Right cardiac atrium (tissue), 5 donors: Measurements from ENCODE around the gene COLEC11. TPM values are rescaled to one million over a fixed set of nuclear protein-coding genes. Genes with fewer than 3 reads are reported as not detected.
"Not testable (repeated sequence)": the region's sequence is repeated elsewhere in the genome, so short reads cannot be mapped to it uniquely, and the experiment has no call there.

Experiments
- ATAC-seq, 2 donors: fragments of 200-7000 bp; cut with Tn5 transposase; one replicate each; pipeline versions ENCODE4 v1.8.0 to v1.9.1; 2020; ENCODE audit warnings: moderate library complexity in 2 of 2, mild to moderate bottlenecking in 1 of 2
- DNase-seq, 3 donors: peaks; one replicate each; pipeline ENCODE4 v3.0.0-alpha.2; 2020
- H3K27ac ChIP-seq: one replicate; pipeline ENCODE4 v1.5.1; 2013; ENCODE audit warnings: mild to moderate bottlenecking, low read length, control low read depth, moderate library complexity
- H3K27me3 ChIP-seq: one replicate; pipeline ENCODE4 v1.6.1; 2013; ENCODE audit not compliant: control insufficient read depth, insufficient read depth
- H3K4me1 ChIP-seq: one replicate; pipeline ENCODE4 v1.6.1; 2013; ENCODE audit warnings: low read length; ENCODE audit not compliant: control insufficient read depth, insufficient read depth
- H3K4me3 ChIP-seq: one replicate; pipeline ENCODE4 v1.5.1; 2013; ENCODE audit warnings: low read length, control low read depth
- H3K9me3 ChIP-seq: one replicate; pipeline ENCODE4 v1.6.1; 2013; ENCODE audit warnings: low read length; ENCODE audit not compliant: control insufficient read depth
- WGBS: extraction: QIAGEN DNeasy Blood & Tissue Kit; methylation state at CpG from one replicate; pipeline ENCODE4 v1.1.7; 2013; 5-methylcytosine and 5-hydroxymethylcytosine counted together
- intact Hi-C, 4 donors: fragments of 100-400 bp; cut with DNase I; formaldehyde crosslinking; loops; one replicate each; pipeline versions ENCODE4 v1.11.0 to v1.14.0; 2022 to 2023
- polyA plus RNA-seq: library from polyadenylated mRNA; stranded (reverse); fragments of 200-250 nt; gene quantifications from one replicate; pipeline ENCODE4 v1.2.3, GENCODE V29; 2013
- total RNA-seq, 4 donors: library from RNA; stranded (reverse); fragmentation: NEBNext Ultra II Directional; extraction: Animal tissue kit (Norgen Biotek cat#: 25700); gene quantifications; one replicate each; pipeline ENCODE4 v1.2.1, GENCODE V29; 2021
- donor health status: healthy with polysubstance abuse.
- donor health status: DM: no; HTN: yes; CAD: no.
- donor health status: DM: no; HTN: no; CAD: no.
- donor health status: DM: no; HTN: yes; CAD: no; lungs with severe emphysema.
- donor health status: DM: yes; HTN: yes; CAD: no.

COLEC11 gene
- total and polyA plus RNA-seq, 5 donors: 12.5 to 70.6 (median 47.6) TPM

DNA sequence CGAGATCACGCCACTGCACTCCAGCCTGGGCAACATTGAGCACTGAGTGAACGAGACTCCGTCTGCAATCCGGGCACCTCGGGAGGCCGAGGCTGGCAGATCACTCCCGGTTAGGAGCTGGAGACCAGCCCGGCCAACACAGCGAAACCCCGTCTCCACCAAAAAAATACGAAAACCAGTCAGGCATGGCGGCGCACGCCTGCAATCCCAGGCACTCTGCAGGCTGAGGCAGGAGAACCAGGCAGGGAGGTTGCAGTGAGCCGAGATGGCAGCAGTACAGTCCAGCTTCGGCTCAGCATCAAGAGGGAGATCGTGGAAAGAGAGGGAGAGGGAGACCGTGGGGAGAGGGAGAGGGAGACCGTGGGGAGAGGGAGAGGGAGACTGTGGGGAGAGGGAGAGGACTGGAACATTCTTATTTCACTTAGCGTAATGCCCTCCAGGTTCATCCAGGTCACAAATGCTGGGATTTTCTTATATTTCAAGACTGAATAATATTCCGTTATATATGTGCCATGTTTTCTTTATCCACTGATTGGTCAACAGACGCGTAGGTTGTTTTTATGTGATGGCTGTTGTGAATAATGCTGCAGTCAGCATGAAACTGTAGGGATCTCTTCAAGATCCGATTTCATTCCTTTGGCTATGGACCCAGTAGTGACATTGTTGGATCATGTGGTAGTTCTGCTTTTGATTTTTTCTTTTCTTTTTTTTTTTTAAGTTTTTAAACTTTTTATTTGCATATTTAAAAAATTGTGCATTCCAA, 21.7 kb downstream of the COLEC11 start:
- DNase-seq: peak in 1 of 3 donors; percentile 7
- H3K4me3 ChIP-seq, intact Hi-C loops, H3K27me3 ChIP-seq, ATAC-seq, H3K9me3 ChIP-seq, H3K4me1 ChIP-seq, H3K27ac ChIP-seq: not testable (repeated sequence)
- whole genome bisulfite sequencing: 97% methylated on average over 25 of the region's 25 CpGs

DNA sequence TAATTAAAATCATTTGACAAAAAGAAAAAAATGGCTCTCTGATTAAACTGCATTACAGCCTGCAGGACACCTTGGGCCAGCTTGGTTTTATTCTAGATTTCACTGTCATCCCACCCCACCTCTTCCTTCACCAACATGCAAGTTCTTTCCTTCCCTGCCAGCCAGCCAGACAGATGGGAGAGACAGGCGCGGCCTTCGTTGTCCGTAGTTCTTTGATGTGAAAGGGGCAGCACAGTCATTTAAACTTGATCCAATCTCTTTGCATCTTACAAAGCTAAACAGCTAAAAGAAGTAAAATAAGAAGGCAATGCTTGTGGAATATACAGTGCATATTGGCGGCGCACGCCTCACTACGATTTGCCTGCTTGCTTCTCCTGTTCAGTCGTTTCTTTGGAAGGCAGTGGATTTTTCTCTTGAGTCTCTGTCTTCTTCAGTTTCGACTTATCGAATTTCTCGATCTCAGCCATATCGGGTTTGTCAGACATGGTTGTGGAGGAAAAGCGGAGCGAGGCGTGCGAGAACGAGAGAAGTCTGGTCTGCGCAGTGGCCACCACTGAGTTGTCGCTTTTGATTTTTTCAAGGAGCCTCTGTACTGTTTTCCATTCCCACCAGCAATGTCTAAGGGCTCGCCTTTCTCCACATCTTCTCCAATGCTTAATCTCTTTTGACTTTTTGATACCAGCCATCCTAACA, 22.4 kb downstream of the COLEC11 start:
- H3K27ac ChIP-seq: no peak overlapping the region
- 97% methylated on average over 21 of the region's 21 CpGs for WGBS
- no peak overlapping the region for H3K4me3 ChIP-seq
- no peaks in the 10 kb centered on the region for H3K9me3 ChIP-seq
- DNase-seq: no peak
- no peak for ATAC-seq
- no peaks in the 10 kb centered on the region for H3K4me1 ChIP-seq
- H3K27me3 ChIP-seq: no peaks in the 10 kb centered on the region
- intact Hi-C loops: no loop called here

DNA sequence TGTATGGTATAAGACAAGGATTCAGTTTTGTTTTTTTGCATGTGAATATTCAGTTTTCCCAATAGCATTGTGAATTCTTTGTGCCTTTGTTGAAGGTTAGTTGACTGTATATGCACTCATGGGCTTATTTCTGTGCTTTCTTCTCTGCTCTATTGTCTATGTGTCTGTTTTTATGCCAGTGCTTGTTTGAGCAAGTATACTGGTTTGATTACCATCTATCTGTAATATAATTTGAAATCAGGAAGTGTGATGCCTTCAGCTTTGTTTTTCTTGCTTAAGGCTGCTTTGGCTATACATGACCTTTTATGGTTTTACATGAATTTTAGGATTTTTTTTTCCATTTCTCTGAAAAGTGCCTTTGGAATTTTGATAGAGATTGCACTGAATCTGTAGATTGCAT, 23.5 kb downstream of the COLEC11 start:
- H3K9me3 ChIP-seq: no peaks in the 10 kb centered on the region
- H3K4me1 ChIP-seq: no peaks in the 10 kb centered on the region
- no peak overlapping the region for H3K27ac ChIP-seq
- H3K4me3 ChIP-seq: no peak overlapping the region
- no peak for ATAC-seq
- intact Hi-C loops: no loop called here
- H3K27me3 ChIP-seq: no peaks in the 10 kb centered on the region
- no peak for DNase-seq

DNA sequence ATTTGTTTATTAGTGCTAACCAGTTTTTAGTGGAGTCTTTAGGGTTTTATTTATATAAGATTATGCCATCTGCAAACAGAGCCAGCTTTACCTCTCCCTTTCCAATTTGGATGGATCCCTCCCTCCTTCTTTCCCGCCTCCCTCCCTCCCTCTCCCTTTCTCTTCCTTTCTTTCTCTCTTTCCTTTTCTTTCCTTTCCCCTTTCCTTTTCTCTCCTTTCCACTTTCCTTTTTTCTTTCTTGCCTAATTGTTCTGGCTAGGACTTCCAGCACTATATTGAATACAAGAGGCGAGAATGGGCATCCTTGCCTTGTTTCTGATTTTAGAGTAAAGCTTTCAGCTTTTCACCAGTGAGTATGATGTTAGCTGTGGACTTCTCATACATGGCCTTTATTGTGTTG, 24.1 kb downstream of the COLEC11 start:
- Histone ChIP-seq H3K4me1 (no peaks in the 10 kb centered on the region), H3K27ac (no peak overlapping the region), H3K4me3 (no peak overlapping the region), H3K27me3 (no peaks in the 10 kb centered on the region), H3K9me3 (no peaks in the 10 kb centered on the region)
- 95% methylated on average over 2 of the region's 2 CpGs for WGBS
- ATAC-seq (no peak), DNase-seq (no peak)
- intact Hi-C loops: no loop called here

DNA sequence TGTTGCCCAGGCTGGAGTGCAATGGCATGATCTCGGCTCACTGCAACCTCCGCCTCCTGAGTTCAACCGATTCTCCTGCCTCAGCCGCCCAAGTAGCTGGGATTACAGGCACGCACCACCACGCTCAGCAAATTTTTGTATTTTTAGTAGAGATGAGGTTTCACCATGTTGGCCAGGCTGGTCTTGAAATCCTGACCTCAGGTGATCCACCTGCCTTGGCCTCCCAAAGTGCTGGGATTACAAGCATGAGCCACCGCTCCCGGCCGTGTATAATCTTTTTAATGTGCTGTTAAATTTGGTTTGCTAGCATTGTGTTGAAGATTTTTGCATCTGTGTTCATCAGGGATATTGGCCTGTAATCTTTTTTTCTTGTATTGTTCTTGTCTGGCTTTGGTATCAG, 24.7 kb downstream of the COLEC11 start:
- H3K9me3 ChIP-seq, intact Hi-C loops, H3K4me1 ChIP-seq, DNase-seq, H3K4me3 ChIP-seq, H3K27ac ChIP-seq, ATAC-seq, H3K27me3 ChIP-seq: not testable (repeated sequence)
- WGBS: 97% methylated on average over 9 of the region's 9 CpGs

DNA sequence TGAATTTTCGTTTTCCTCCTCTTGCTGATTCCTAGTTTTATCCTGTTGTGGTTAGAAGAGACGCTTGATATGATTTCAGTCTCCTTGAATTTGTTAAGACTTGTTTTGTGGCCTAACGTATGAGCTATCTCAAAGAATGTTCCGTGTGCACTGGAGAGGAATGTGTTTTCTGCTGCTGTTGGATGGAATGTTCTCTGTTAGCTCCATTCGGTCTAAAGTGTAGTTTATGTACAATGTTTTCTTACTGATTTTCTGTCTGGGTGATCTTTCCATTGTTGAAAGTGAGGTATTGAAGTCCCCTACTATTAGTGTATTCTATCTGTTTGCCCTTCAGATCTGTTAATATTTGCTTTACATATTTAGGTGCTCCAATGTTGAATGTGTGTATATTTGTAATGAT, 25.9 kb downstream of the COLEC11 start:
- 65% methylated on average over 5 of the region's 5 CpGs for WGBS
- ATAC-seq (peak in 1 of 2 donors; percentile 51), DNase-seq (no peak)
- no peak overlapping the region for H3K4me3 ChIP-seq
- H3K27me3 ChIP-seq: no peaks in the 10 kb centered on the region
- intact Hi-C loops: no loop called here
- no peak overlapping the region for H3K27ac ChIP-seq
- no peaks in the 10 kb centered on the region for H3K4me1 ChIP-seq
- H3K9me3 ChIP-seq: no peaks in the 10 kb centered on the region

DNA sequence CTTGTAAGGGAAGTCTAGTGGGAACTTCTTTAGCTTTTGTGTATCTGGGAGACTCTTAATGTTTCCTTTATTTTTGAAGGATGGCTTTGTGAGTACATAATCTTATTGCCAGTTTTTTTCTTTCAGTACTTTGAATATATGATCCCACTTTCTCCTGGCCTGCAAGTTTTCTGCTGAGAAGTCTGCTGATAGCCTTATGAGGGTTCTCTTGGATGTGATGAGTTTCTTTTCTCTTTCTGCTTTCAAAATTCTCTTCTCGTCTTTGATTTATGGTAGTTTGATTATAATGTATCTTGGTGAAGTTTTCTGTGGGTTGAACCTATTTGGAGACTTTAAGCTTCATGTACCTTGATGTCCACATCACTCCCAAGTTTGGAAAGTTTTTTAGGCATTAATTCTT, 28.1 kb downstream of the COLEC11 start:
- WGBS: 87% methylated on average over 1 of the region's 1 CpG

DNA sequence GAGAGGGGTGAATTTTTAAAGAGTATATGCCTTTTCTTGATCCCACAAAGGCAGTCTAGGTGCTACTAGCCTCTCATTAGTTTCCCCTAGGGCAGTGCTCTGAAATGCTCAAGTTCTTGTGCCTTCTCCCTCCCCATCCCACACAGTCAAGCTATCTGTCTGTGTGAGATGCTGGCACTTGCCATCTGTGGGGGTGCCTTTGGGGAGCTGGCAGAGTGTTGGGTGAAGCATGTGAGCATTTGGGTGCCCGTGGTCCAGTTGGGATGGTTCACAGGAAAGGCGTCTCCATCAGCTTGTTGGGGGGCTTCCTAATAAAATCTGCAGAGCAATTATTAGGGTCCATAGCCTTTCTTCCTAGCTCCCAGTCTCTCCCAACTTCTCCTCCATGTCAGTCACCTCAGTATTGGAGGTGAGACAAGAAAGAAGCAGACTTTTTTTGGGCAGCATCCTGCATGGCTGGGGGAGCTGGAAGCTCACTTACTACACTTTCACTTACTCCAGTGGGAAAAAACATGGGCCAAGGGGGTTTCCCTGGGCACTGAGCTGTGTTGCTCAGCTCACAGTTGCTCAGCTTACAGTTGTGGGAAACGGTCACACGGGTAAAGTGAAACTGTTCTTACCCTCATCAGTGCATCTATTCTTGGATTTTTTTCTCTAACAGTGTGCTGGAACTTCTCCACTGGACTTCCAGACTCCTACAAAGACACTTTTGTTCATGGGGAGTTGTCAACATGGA, 29.3 kb downstream of the COLEC11 start:
- DNase-seq (peak in 1 of 3 donors; percentile 15), ATAC-seq (no peak)
- Histone ChIP-seq H3K4me3 (no peak overlapping the region), H3K4me1 (peaks cover 7% of the 10 kb centered on the region), H3K9me3 (no peaks in the 10 kb centered on the region), H3K27ac (no peak overlapping the region), H3K27me3 (no peaks in the 10 kb centered on the region)
- WGBS: 80% methylated on average over 4 of the region's 4 CpGs
- intact Hi-C loops: no loop called here

More for the DNA sequence above, 28.1 kb downstream of the COLEC11 start:
- Histone ChIP-seq H3K27ac (no peak overlapping the region), H3K4me1 (peaks cover 7% of the 10 kb centered on the region), H3K27me3 (no peaks in the 10 kb centered on the region), H3K9me3 (no peaks in the 10 kb centered on the region), H3K4me3 (no peak overlapping the region)
- intact Hi-C loops: no loop called here
- no peak for ATAC-seq
- DNase-seq: no peak

DNA sequence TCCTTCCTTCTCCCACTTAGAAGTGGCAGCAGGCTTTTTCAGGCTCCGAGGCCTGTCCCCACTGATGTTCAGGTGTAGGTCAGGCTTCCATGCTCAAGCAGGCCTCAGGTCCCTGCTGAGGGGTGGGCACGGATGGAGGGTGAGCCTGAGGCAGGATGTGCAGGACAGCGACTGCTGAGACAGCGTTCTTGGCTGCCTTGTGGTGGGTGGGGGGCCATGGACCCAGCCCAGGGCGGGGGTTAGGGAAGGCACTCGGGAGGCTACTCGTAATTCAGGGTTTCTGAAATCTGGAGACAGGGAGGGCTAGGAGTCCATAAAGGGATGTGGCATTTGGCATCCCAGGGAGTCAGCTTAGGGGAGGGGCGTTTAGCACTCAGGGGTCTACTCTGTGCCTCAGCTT, 30.3 kb downstream of the COLEC11 start:
- no peak for ATAC-seq
- H3K27me3 ChIP-seq: no peaks in the 10 kb centered on the region
- H3K4me1 ChIP-seq: peaks cover 7% of the 10 kb centered on the region
- DNase-seq: peak in 2 of 3 donors; percentile 34 to 38
- intact Hi-C loops: no loop called here
- no peaks in the 10 kb centered on the region for H3K9me3 ChIP-seq
- WGBS: 92% methylated on average over 8 of the region's 8 CpGs
- no peak overlapping the region for H3K4me3 ChIP-seq
- no peak overlapping the region for H3K27ac ChIP-seq

DNA sequence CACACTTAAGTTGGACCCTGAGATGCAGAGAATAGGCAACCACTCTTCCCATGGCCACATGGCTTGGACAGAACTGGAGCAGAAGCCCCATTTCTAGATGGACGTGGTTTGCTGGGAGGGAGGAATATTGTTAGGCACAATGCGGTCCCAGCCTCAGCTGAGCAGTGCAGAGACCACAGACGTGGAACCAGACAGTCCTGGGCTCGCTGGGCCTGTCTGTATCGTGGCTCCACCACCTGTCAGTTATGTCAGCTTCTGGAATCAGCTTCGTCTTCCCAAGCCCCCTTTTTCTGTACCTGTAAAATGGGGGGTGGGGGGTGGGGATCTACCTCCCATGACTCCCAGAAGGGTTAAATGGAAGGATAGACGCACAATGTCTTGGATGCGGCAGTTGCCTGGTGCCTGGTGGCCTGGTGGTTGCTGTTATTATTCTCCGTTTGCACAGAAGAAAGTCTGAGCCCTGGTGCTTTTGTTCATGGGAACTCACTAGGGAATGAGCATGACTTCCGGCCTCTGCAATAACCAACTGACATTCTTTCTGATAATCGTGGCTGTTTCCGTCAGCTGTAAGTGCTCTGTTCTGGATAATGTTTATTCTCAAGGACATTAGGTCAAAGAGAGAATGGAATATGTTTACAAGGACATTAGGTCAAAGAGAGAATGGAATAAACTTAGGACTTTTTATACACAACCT, 31.4 kb downstream of the COLEC11 start:
- intact Hi-C loops: no loop called here
- ATAC-seq: peak; percentile 72 to 92
- WGBS: 42% methylated on average over 12 of the region's 12 CpGs
- H3K9me3 ChIP-seq: no peaks in the 10 kb centered on the region
- H3K27me3 ChIP-seq: no peaks in the 10 kb centered on the region
- DNase-seq: peak in 2 of 3 donors; percentile 35 to 38
- peak overlapping the region; percentile 75 for H3K27ac ChIP-seq
- H3K4me1 ChIP-seq: peaks cover 7% of the 10 kb centered on the region
- no peak overlapping the region for H3K4me3 ChIP-seq
